Suprapubic skin (tissue), 3 donors: Measurements from ENCODE around the gene RNFT2.

ENCODE experiments used
- CTCF ChIP-seq, 2 donors: fragments of 200-600 bp in 1 of 2; fragments of 450-650 bp in 1 of 2; sonication (generic) in 1 of 2; IDR thresholded peaks; one replicate each; pipeline ENCODE4 v1.5.1; 2016 to 2019; ENCODE audit warnings: antibody characterized with exemption in 2 of 2, mild to moderate bottlenecking in 1 of 2, moderate library complexity in 1 of 2
- POLR2AphosphoS5 ChIP-seq, 3 donors: sonication (generic); formaldehyde crosslinking; IDR thresholded peaks; one replicate each; pipeline ENCODE4 v1.6.1; 2017; ENCODE audit warnings: antibody characterized with exemption in 3 of 3

- TF ChIP-seq CTCF (IDR thresholded peaks at IDR 0.05) (no peak), POLR2AphosphoS5 (IDR thresholded peaks at IDR 0.05) (no peak)
Measured at GRCh38 chr12:116727261-116727660, 10.9 kb upstream of the RNFT2 start.
